Measurements from ENCODE around the gene STX3.

Gene STX3

GRCh38 chr11:59730896-59731565 is 24.1 kb upstream of the STX3 start:
- TF ChIP-seq CTCF (conservative IDR thresholded peaks at IDR 0.05; ENCODE audit: control insufficient read depth, insufficient read depth, low read depth, low read length): no peak
- H3K4me3 ChIP-seq (ENCODE audit: control insufficient read depth, low read depth, low read length): no peak overlapping the region
- no peak for DNase-seq (ENCODE audit: low read depth)

DNA sequence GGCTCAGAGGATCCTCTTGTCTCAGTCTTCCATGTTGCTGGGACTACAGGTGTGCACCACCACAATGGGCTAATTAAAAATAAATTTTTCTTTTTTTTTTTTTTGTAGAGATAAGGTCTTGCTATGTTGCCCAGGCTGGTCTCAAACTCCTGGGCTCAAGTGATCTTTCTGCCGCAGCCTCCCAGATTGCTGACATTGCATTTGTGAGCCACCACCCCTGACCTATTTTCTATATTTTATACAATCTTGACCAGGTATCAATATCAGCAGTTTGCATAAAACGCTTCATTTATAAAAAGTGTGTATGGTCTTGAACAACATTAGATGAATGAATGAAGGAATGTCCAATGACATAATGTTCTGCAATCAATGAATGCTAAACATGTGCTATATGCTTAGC is 9.1 kb upstream of the STX3 start:
- no peak overlapping the region for H3K4me3 ChIP-seq (ENCODE audit: control insufficient read depth, low read depth, low read length)
- no peak for DNase-seq (ENCODE audit: low read depth)
- TF ChIP-seq CTCF (conservative IDR thresholded peaks at IDR 0.05; ENCODE audit: control insufficient read depth, insufficient read depth, low read depth, low read length): no peak

DNA sequence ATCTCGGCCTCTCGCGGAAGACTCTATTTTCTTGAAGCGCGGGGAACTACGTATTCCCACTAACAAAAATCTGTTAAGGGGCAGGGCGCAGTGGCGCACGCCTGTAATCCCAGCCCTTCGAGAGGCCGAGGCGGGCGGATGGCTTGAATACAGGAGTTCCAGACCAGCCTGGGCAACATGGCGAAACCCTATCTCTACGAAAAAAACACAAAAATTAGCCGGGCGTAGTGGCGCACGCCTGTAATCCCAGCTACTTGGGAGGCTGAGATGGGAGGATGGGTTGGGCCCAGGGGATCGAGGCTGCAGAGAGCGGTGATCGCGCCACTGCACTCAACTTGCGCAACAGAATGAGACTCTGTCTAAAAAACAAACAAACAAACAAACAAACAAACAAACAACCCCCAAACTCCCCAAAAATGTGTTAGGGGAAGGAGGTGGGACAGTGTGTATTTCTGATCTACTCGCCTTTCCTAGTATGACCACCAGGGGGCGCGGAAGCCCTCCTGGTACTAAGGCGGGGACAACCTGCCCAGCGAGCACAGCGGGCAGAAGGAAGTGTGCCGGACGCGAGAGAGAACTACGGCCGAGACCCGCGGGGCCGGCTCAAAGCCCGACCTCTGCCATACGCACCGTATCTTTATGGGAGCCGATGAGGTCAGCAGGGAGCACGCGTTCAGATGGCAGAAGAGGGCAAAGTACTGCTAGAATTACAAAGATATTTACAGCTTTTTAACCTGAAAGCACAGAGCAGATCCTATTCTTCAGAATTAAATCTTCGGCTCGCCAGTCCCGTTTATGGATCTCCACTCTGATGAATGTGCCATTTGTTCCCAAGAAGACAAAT is 1.3 kb upstream of the STX3 start:
- H3K4me3 ChIP-seq (ENCODE audit: control insufficient read depth, low read depth, low read length): peak overlapping the region; percentile 69
- peak; percentile 89 for TF ChIP-seq CTCF (conservative IDR thresholded peaks at IDR 0.05; ENCODE audit: control insufficient read depth, insufficient read depth, low read depth, low read length)
- DNase-seq (ENCODE audit: low read depth): peak; percentile 73

- peak; percentile 7 for DNase-seq (ENCODE audit: low read depth)
- H3K4me3 ChIP-seq (ENCODE audit: control insufficient read depth, low read depth, low read length): peak overlapping the region; percentile 69
- TF ChIP-seq CTCF (conservative IDR thresholded peaks at IDR 0.05; ENCODE audit: control insufficient read depth, insufficient read depth, low read depth, low read length): no peak
Observed at GRCh38 chr11:59754494-59754858, 700 bp upstream of the STX3 start.

DNA sequence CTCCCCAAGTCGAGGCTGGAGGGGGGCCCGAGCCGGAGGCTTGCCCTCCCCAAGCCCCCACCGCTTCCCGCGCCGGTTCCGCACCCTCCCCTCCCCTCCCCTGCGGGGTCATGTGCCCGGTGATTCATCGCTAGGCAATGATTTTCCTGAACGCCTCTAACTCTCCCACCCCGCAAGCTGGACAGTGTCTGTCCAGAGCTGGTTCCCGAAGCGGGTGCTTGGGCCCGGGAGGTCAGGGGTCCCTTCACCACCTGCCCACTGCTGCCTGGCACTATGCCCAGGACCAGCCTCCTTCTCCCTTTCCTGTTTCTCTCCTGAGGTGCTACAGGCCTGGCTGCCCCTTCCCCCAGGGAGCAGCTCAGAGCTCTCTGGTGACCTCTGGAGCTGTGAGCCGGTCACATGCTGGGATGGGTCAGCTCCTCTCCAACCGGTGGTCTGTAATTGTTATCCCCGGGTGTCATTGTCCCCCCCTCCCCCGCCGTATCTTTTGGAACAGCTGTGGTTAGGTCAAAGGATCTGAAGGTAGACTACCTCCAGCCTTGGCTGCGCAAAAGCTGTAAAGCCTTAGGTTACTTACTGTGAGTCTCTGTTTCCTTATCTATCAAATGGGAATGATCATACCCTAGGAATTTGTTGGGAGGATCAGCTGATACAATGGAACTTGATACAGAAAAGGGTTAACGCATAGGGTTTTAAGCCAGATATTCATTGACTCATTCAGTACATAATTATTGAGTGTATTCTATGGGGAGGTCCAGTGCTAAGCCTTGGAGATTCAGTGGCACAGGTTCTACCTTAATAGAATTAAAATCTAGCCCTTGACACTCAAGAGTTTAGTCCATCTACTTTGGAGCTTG is 753 bp downstream of the STX3 start:
- TF ChIP-seq CTCF (conservative IDR thresholded peaks at IDR 0.05; ENCODE audit: control insufficient read depth, insufficient read depth, low read depth, low read length): no peak
- DNase-seq (ENCODE audit: low read depth): peak; percentile 67
- peak overlapping the region; percentile 69 for H3K4me3 ChIP-seq (ENCODE audit: control insufficient read depth, low read depth, low read length)

GRCh38 chr11:59756558-59756840 is 1.3 kb downstream of the STX3 start:
- peak overlapping the region; percentile 69 for H3K4me3 ChIP-seq (ENCODE audit: control insufficient read depth, low read depth, low read length)
- no peak for TF ChIP-seq CTCF (conservative IDR thresholded peaks at IDR 0.05; ENCODE audit: control insufficient read depth, insufficient read depth, low read depth, low read length)
- DNase-seq (ENCODE audit: low read depth): peak; percentile 55
